GM19240 (cell line): ENCODE results near the gene GPR137B.
"Not testable (repeated sequence)": the region's sequence is repeated elsewhere in the genome, so short reads cannot be mapped to it uniquely, and the experiment has no call there.

ENCODE experiments used
- DNase-seq: peaks from one replicate; pipeline ENCODE4 v3.0.0; 2011; ENCODE audit warnings: low spot score; ENCODE audit not compliant: insufficient read length

GPR137B gene

GRCh38 chr1:236188084-236188483 lies 45.7 kb downstream of the GPR137B start:
- DNase-seq: not testable (repeated sequence)

GRCh38 chr1:236193184-236193583 lies 50.8 kb downstream of the GPR137B start:
- DNase-seq: no peak

GRCh38 chr1:236200925-236201324 lies 58.6 kb downstream of the GPR137B start:
- DNase-seq: no peak

- no peak for DNase-seq
These were observed 59.4 kb downstream of the GPR137B start for GRCh38 chr1:236201786-236202185.

GRCh38 chr1:236204039-236204438 lies 61.7 kb downstream of the GPR137B start:
- no peak for DNase-seq

GRCh38 chr1:236204656-236205055 lies 62.3 kb downstream of the GPR137B start:
- no peak for DNase-seq

- DNase-seq: no peak
These were observed 64.2 kb downstream of the GPR137B start for GRCh38 chr1:236206548-236206947.

- DNase-seq: no peak
These were observed 64.8 kb downstream of the GPR137B start for GRCh38 chr1:236207121-236207520.

GRCh38 chr1:236207569-236207968 lies 65.2 kb downstream of the GPR137B start:
- DNase-seq: no peak

- no peak for DNase-seq
These were observed 66.8 kb downstream of the GPR137B start for GRCh38 chr1:236209185-236209584.

GRCh38 chr1:236209713-236210112 lies 67.4 kb downstream of the GPR137B start:
- DNase-seq: no peak

- DNase-seq: no peak
These were observed 69.5 kb downstream of the GPR137B start for GRCh38 chr1:236211815-236212214.

GRCh38 chr1:236213534-236213933 lies 71.2 kb downstream of the GPR137B start:
- DNase-seq: no peak

GRCh38 chr1:236214761-236215160 lies 72.4 kb downstream of the GPR137B start:
- DNase-seq: no peak

GRCh38 chr1:236220473-236220872 lies 78.1 kb downstream of the GPR137B start:
- no peak for DNase-seq

GRCh38 chr1:236222632-236223031 lies 80.3 kb downstream of the GPR137B start:
- no peak for DNase-seq

- DNase-seq: no peak
These were observed 86.1 kb downstream of the GPR137B start for GRCh38 chr1:236228411-236228810.

- no peak for DNase-seq
These were observed 92.8 kb downstream of the GPR137B start for GRCh38 chr1:236235116-236235515.

- DNase-seq: no peak
These were observed 96.8 kb downstream of the GPR137B start for GRCh38 chr1:236239092-236239585.

GRCh38 chr1:236240675-236241074 lies 98.3 kb downstream of the GPR137B start:
- DNase-seq: no peak

GRCh38 chr1:236242568-236242967 lies 100.2 kb downstream of the GPR137B start:
- no peak for DNase-seq

- DNase-seq: no peak
These were observed 104.9 kb downstream of the GPR137B start for GRCh38 chr1:236247286-236247685.

GRCh38 chr1:236251587-236251986 lies 109.2 kb downstream of the GPR137B start:
- DNase-seq: no peak

GRCh38 chr1:236253119-236253518 lies 110.8 kb downstream of the GPR137B start:
- no peak for DNase-seq
